HepG2 (cell line): ENCODE data around the gene KIZ. TPM values are rescaled to one million over a fixed set of nuclear protein-coding genes. Genes with fewer than 3 reads are reported as not detected.

Experiments used
- AGO1 ChIP-seq: fragments of 200-400 bp; formaldehyde crosslinking; IDR thresholded peaks from 2 replicates; pipeline ENCODE4 v1.6.1; 2017; ENCODE audit warnings: mild to moderate bottlenecking, low read depth, low read length, moderate library complexity; ENCODE audit not compliant: poor library complexity, severe bottlenecking
- ASH2L ChIP-seq: fragments of 300-600, 200-600 bp; sonication (generic); IDR thresholded peaks from 2 replicates; pipeline ENCODE4 v1.7.0; 2017; ENCODE audit warnings: low read depth, mild to moderate bottlenecking, moderate library complexity, mixed read lengths, low read length; ENCODE audit not compliant: insufficient read length
- ATF2 ChIP-seq: sonication (generic); formaldehyde crosslinking; IDR thresholded peaks from 2 replicates; pipeline ENCODE4 v1.4.0; 2020; ENCODE audit warnings: missing genetic modification reagents
- CEBPG ChIP-seq: IDR thresholded peaks from 2 replicates; pipeline ENCODE4 v1.6.1; 2016
- FOXC1 ChIP-seq: sonication (generic); formaldehyde crosslinking; IDR thresholded peaks from 2 replicates; pipeline ENCODE4 v1.8.0; 2022; ENCODE audit warnings: mild to moderate bottlenecking, missing genetic modification reagents, borderline replicate concordance
- GPN1 ChIP-seq: sonication (generic); formaldehyde crosslinking; IDR thresholded peaks from 2 replicates; pipeline ENCODE4 v1.5.1; 2020; ENCODE audit warnings: missing genetic modification reagents, borderline replicate concordance
- HMGXB4 ChIP-seq, 2 experiments: sonication (generic) in 1 of 2; formaldehyde crosslinking in 1 of 2; IDR thresholded peaks; 2 replicates each; pipeline versions ENCODE4 v1.4.0 to v1.6.1; 2018 to 2020; ENCODE audit warnings: missing genetic modification reagents in 2 of 2, borderline replicate concordance in 1 of 2, low read depth in 1 of 2, mild to moderate bottlenecking in 1 of 2, missing biosample characterization in 1 of 2
- HNRNPLL ChIP-seq: fragments of 200-400 bp; formaldehyde crosslinking; IDR thresholded peaks from 2 replicates; pipeline ENCODE4 v1.6.1; 2017; ENCODE audit warnings: mild to moderate bottlenecking, low read depth, low read length; ENCODE audit not compliant: poor library complexity, severe bottlenecking
- HOXA5 ChIP-seq: sonication (generic); formaldehyde crosslinking; IDR thresholded peaks from 2 replicates; pipeline ENCODE4 v1.4.0; 2020; ENCODE audit warnings: missing genetic modification reagents
- KDM2A ChIP-seq: sonication (generic); formaldehyde crosslinking; IDR thresholded peaks from 2 replicates; pipeline ENCODE4 v1.4.0; 2020; ENCODE audit warnings: low read depth, missing genetic modification reagents, borderline replicate concordance
- MIXL1 ChIP-seq: IDR thresholded peaks from 2 replicates; pipeline ENCODE4 v1.6.1; 2016
- MYNN ChIP-seq: sonication (generic); formaldehyde crosslinking; IDR thresholded peaks from 2 replicates; pipeline ENCODE4 v1.4.0; 2020; ENCODE audit warnings: mild to moderate bottlenecking, low read depth, missing genetic modification reagents
- NFKB2 ChIP-seq: sonication (generic); formaldehyde crosslinking; IDR thresholded peaks from 2 replicates; pipeline ENCODE4 v1.4.0; 2020; ENCODE audit warnings: missing genetic modification reagents, borderline replicate concordance
- PATZ1 ChIP-seq: sonication (generic); formaldehyde crosslinking; IDR thresholded peaks from 2 replicates; pipeline ENCODE4 v1.4.0; 2020; ENCODE audit warnings: missing genetic modification reagents
- RXRA ChIP-seq: sonication (generic); formaldehyde crosslinking; IDR thresholded peaks from 2 replicates; pipeline ENCODE4 v1.5.1; 2020; ENCODE audit warnings: missing genetic modification reagents
- ZBTB1 ChIP-seq: sonication (generic); formaldehyde crosslinking; IDR thresholded peaks from 2 replicates; pipeline ENCODE4 v1.4.0; 2020; ENCODE audit warnings: missing genetic modification reagents, borderline replicate concordance
- ZBTB38 ChIP-seq: sonication (generic); formaldehyde crosslinking; IDR thresholded peaks from 2 replicates; pipeline ENCODE4 v1.5.1; 2020; ENCODE audit warnings: mild to moderate bottlenecking, missing genetic modification reagents
- ZFY ChIP-seq: sonication (generic); formaldehyde crosslinking; IDR thresholded peaks from 2 replicates; pipeline ENCODE4 v1.4.0; 2020; ENCODE audit warnings: missing genetic modification reagents
- ZNF547 ChIP-seq: sonication (generic); formaldehyde crosslinking; IDR thresholded peaks from 2 replicates; pipeline ENCODE4 v1.5.1; 2020; ENCODE audit warnings: mild to moderate bottlenecking, missing genetic modification reagents
- ZNF598 ChIP-seq: sonication (generic); formaldehyde crosslinking; IDR thresholded peaks from 2 replicates; pipeline ENCODE4 v1.5.1; 2020; ENCODE audit warnings: mild to moderate bottlenecking, missing genetic modification reagents, borderline replicate concordance
- ZNF790 ChIP-seq: sonication (generic); formaldehyde crosslinking; IDR thresholded peaks from 2 replicates; pipeline ENCODE4 v1.8.0; 2022; ENCODE audit warnings: missing genetic modification reagents, mild to moderate bottlenecking, borderline replicate concordance
- polyA plus RNA-seq, 8 experiments: library from polyadenylated mRNA; depleted of rRNA in 3 of 8; stranded (reverse) in 7 of 8; unstranded in 1 of 8; fragments of >200 nt; fragmentation: Illumina TruSeq in 4 of 8; extraction: Trizol in 4 of 8; gene quantifications; 2 replicates each; pipeline versions ENCODE4 v1.2.1 to v1.2.3, GENCODE V29; 2011 to 2016; ENCODE audit warnings: low read depth in 4 of 8, missing spikeins in 1 of 8, mixed read lengths in 1 of 8; ENCODE audit not compliant: insufficient read depth in 1 of 8
- total RNA-seq, 5 experiments: library from RNA; depleted of rRNA; stranded (reverse); fragments of >200 nt; fragmentation: Illumina TruSeq; extraction: Trizol; gene quantifications; 2 replicates each; pipeline ENCODE4 v1.2.3, GENCODE V29; 2016; ENCODE audit warnings: low read depth in 1 of 5

Gene KIZ
- total and polyA plus RNA-seq, 2 of the 13 experiments (the other 11 are each of a cell fraction or from before 2014, with no cell fraction given) = 46.3 to 114 TPM

GRCh38 chr20:21235484-21236445, 109.9 kb downstream of the KIZ start (continued):
- TF ChIP-seq AGO1 = peak; percentile 74
- 0 out of 2 replicates have a peak, but pooled peaks have one; percentile 34 for TF ChIP-seq FOXC1 (CRISPR knock-in tag)
- peak; percentile 46; the same call in 1 of the 2 replicates for TF ChIP-seq NFKB2 (CRISPR knock-in tag)
- no peak for TF ChIP-seq ZNF790 (CRISPR knock-in tag)
- peak; percentile 31; the same call in 1 of the 2 replicates for TF ChIP-seq PATZ1 (CRISPR knock-in tag)
- TF ChIP-seq HMGXB4 (CRISPR knock-in tag; IDR thresholded peaks at IDR 0.05; ENCODE audit: borderline replicate concordance in 1 of 2, low read depth in 1 of 2) = peak; percentile 69; a peak in 3 of 4 replicates
- TF ChIP-seq ZFY (CRISPR knock-in tag) = peak; percentile 18; the same call in 1 of the 2 replicates
- TF ChIP-seq HOXA5 (CRISPR knock-in tag) = 0 out of 2 replicates have a peak, but pooled peaks have one; percentile 51
- peak; percentile 54 for TF ChIP-seq KDM2A (CRISPR knock-in tag)
- peak; percentile 29; the same call in 1 of the 2 replicates for TF ChIP-seq ZBTB38 (CRISPR knock-in tag)
- TF ChIP-seq ZNF547 (CRISPR knock-in tag) = no peak
- TF ChIP-seq ZBTB1 (CRISPR knock-in tag) = no peak
- TF ChIP-seq HNRNPLL = peak; percentile 60
- 0 out of 2 replicates have a peak, but pooled peaks have one; percentile 3 for TF ChIP-seq CEBPG (CRISPR knock-in tag)
- no peak for TF ChIP-seq GPN1 (CRISPR knock-in tag)
- TF ChIP-seq MIXL1 = peak; percentile 65; the same call in 1 of the 2 replicates
- TF ChIP-seq MYNN (CRISPR knock-in tag) = 0 out of 2 replicates have a peak, but pooled peaks have one; percentile 33
- peak; percentile 42 for TF ChIP-seq ASH2L
- TF ChIP-seq ZNF598 (CRISPR knock-in tag) = peak; percentile 25; the same call in 1 of the 2 replicates
- TF ChIP-seq RXRA = peak; percentile 42; the same call in 1 of the 2 replicates
- 0 out of 2 replicates have a peak, but pooled peaks have one; percentile 9 for TF ChIP-seq ATF2 (CRISPR knock-in tag)
